Measurements from ENCODE around the gene LRRC41. TPM values are rescaled to one million over a fixed set of nuclear protein-coding genes. Genes with fewer than 3 reads are reported as not detected.

LRRC41 gene
- polyA plus RNA-seq, 1 donor from 2014 or later, result 52.9 TPM

GRCh38 chr1:46247436-46248121 lies 55.8 kb downstream of the LRRC41 start, which contains the start of gene RAD54L:
RAD54L (plus strand) TSS chr1:46247763; CDS start chr1:46248406, 643 bp downstream.
- Histone ChIP-seq H3K9me3 (ENCODE audit: low read length) (no peaks in the 10 kb centered on the region), H3K36me3 (ENCODE audit: insufficient read depth, low read length) (no peaks in the 10 kb centered on the region), H3K27me3 (ENCODE audit: insufficient read depth, low read depth, low read length) (no peaks in the 10 kb centered on the region), H3K27ac (ENCODE audit: low read length) (peak within 1 kb of the TSS; percentile 39), H3K4me3 (ENCODE audit: low read length) (peak within 1 kb of the TSS; percentile 77), H2AFZ (ENCODE audit: low read depth, low read length) (peak within 1 kb of the TSS; percentile 49), H3F3A (ENCODE audit: insufficient read depth, low read length, poor library complexity, severe bottlenecking) (no peaks in the 10 kb centered on the region), H4K20me1 (ENCODE audit: insufficient read depth) (no peaks in the 10 kb centered on the region), H3K9ac (ENCODE audit: low read length) (peak within 1 kb of the TSS; percentile 46), H3K4me2 (ENCODE audit: low read length) (peak within 1 kb of the TSS; percentile 60), H3K79me2 (replicated peaks; ENCODE audit: insufficient read depth, low read length) (no peaks in the 10 kb centered on the region), H3K9me2 (ENCODE audit: insufficient read depth, low read length) (no peaks in the 10 kb centered on the region)
- TF ChIP-seq MXI1 (conservative IDR thresholded peaks at IDR 0.05; ENCODE audit: poor library complexity, severe bottlenecking) (peak; percentile 99), EZH2 (IDR thresholded peaks at IDR 0.05; ENCODE audit: borderline replicate concordance, insufficient read depth, low read length, poor library complexity, severe bottlenecking) (no peak), RAD21 (conservative IDR thresholded peaks at IDR 0.05) (no peak), REST (IDR thresholded peaks at IDR 0.05; ENCODE audit: borderline replicate concordance) (no peak), SMC3 (conservative IDR thresholded peaks at IDR 0.05; ENCODE audit: poor library complexity) (no peak), CTCF (IDR thresholded peaks at IDR 0.05; ENCODE audit: poor library complexity, severe bottlenecking) (no peak), EP300 (conservative IDR thresholded peaks at IDR 0.05; ENCODE audit: poor library complexity, severe bottlenecking) (no peak), TAF1 (IDR thresholded peaks at IDR 0.05; ENCODE audit: low read depth) (no peak), POLR2AphosphoS5 (IDR thresholded peaks at IDR 0.05) (peak; percentile 63)

GRCh38 chr1:46246548-46247435 lies 56.6 kb downstream of the LRRC41 start:
- H3K36me3 ChIP-seq (ENCODE audit: insufficient read depth, low read length), result no peaks in the 10 kb centered on the region
- no peaks in the 10 kb centered on the region for H3K9me2 ChIP-seq (ENCODE audit: insufficient read depth, low read length)
- no peaks in the 10 kb centered on the region for H3K9me3 ChIP-seq (ENCODE audit: low read length)
- H3K9ac ChIP-seq (ENCODE audit: low read length), result peak overlapping the region; percentile 46
- peak overlapping the region; percentile 49 for H2AFZ ChIP-seq (ENCODE audit: low read depth, low read length)
- no peaks in the 10 kb centered on the region for H3K27me3 ChIP-seq (ENCODE audit: insufficient read depth, low read depth, low read length)
- peak overlapping the region; percentile 39 for H3K27ac ChIP-seq (ENCODE audit: low read length)
- no peaks in the 10 kb centered on the region for H3K79me2 ChIP-seq (replicated peaks; ENCODE audit: insufficient read depth, low read length)
- H3F3A ChIP-seq (ENCODE audit: insufficient read depth, low read length, poor library complexity, severe bottlenecking), result no peaks in the 10 kb centered on the region
- H3K4me3 ChIP-seq (ENCODE audit: low read length), result peak overlapping the region; percentile 73
- H3K4me2 ChIP-seq (ENCODE audit: low read length), result peak overlapping the region; percentile 60
- TF ChIP-seq POLR2AphosphoS5 (IDR thresholded peaks at IDR 0.05) (no peak), REST (IDR thresholded peaks at IDR 0.05; ENCODE audit: borderline replicate concordance) (peak; percentile 22), RAD21 (conservative IDR thresholded peaks at IDR 0.05) (no peak), MXI1 (conservative IDR thresholded peaks at IDR 0.05; ENCODE audit: poor library complexity, severe bottlenecking) (no peak), EZH2 (IDR thresholded peaks at IDR 0.05; ENCODE audit: borderline replicate concordance, insufficient read depth, low read length, poor library complexity, severe bottlenecking) (no peak), SMC3 (conservative IDR thresholded peaks at IDR 0.05; ENCODE audit: poor library complexity) (no peak), CTCF (IDR thresholded peaks at IDR 0.05; ENCODE audit: poor library complexity, severe bottlenecking) (peak; percentile 18), EP300 (conservative IDR thresholded peaks at IDR 0.05; ENCODE audit: poor library complexity, severe bottlenecking) (peak; percentile 31), TAF1 (IDR thresholded peaks at IDR 0.05; ENCODE audit: low read depth) (no peak)
- no peaks in the 10 kb centered on the region for H4K20me1 ChIP-seq (ENCODE audit: insufficient read depth)

Data from neural cell (in vitro differentiated cells).